MCF 10A (cell line): ENCODE measurements around the gene LCP1. TPM values are rescaled to one million over a fixed set of nuclear protein-coding genes. Genes with fewer than 3 reads are reported as not detected.
"Not testable (repeated sequence)": the region's sequence is repeated elsewhere in the genome, so short reads cannot be mapped to it uniquely, and the experiment has no call there.

Experiments used
- Bru-seq: library from RNA; stranded (reverse); fragments of 400-500 nt; gene quantifications from one replicate; lab custom pipeline; 2021; lab: Mats Ljungman, UMichigan
- BruChase-seq, 2 experiments: library from RNA; stranded (reverse); fragments of 400-500 nt; gene quantifications; one replicate each; lab custom pipeline; 2021; lab: Mats Ljungman, UMichigan
- BruUV-seq: library from RNA; stranded (reverse); fragments of 400-500 nt; replicated peaks from 2 replicates; lab custom pipeline; 2021; lab: Mats Ljungman, UMichigan
- CTCF ChIA-PET: fragments of 300-600 bp; sonication (Branson Sonifier 250); formaldehyde crosslinking; extraction: SDS; loops from one replicate; lab custom pipeline; 2021; ENCODE audit warnings: antibody characterized with exemption, inconsistent platforms; lab: Yijun Ruan, JAX
- POLR2A ChIA-PET: fragments of 300-600, 350-650 bp; sonication (Branson Sonifier 250); formaldehyde crosslinking; extraction: SDS; loops from one replicate; lab custom pipeline; 2020; ENCODE audit warnings: antibody characterized with exemption, inconsistent platforms; lab: Yijun Ruan, JAX
- DNase-seq: peaks from one replicate; pipeline ENCODE4 v3.0.0-alpha.2; 2018; ENCODE audit not compliant: unreplicated experiment
- H3K27ac Mint-ChIP-seq: one replicate; pipeline ENCODE4 v1.8.0; 2022; ENCODE audit warnings: mild to moderate bottlenecking, low read depth, mixed read lengths; ENCODE audit not compliant: unreplicated experiment
- H3K27me3 Mint-ChIP-seq: one replicate; pipeline ENCODE4 v1.8.0; 2022; ENCODE audit warnings: mixed read lengths; ENCODE audit not compliant: insufficient read depth, unreplicated experiment
- H3K36me3 Mint-ChIP-seq: one replicate; pipeline ENCODE4 v1.8.0; 2022; ENCODE audit warnings: mild to moderate bottlenecking, moderate library complexity, mixed read lengths; ENCODE audit not compliant: insufficient read depth, unreplicated experiment
- H3K4me1 Mint-ChIP-seq: one replicate; pipeline ENCODE4 v1.8.0; 2022; ENCODE audit warnings: mixed read lengths; ENCODE audit not compliant: insufficient read depth, unreplicated experiment
- H3K4me3 Mint-ChIP-seq: one replicate; pipeline ENCODE4 v1.8.0; 2022; ENCODE audit warnings: mild to moderate bottlenecking, moderate library complexity, mixed read lengths; ENCODE audit not compliant: unreplicated experiment
- H3K9me3 Mint-ChIP-seq: one replicate; pipeline ENCODE4 v1.8.0; 2022; ENCODE audit warnings: mixed read lengths; ENCODE audit not compliant: unreplicated experiment
- intact Hi-C: fragments of 100-400 bp; cut with micrococcal nuclease; formaldehyde crosslinking; loops from 2 replicates; pipeline ENCODE4 v1.14.1; 2022
- long read RNA-seq: library from polyadenylated mRNA; stranded (forward); transcript quantifications from one replicate; pipeline ENCODE4 v2.0.0, GENCODE V29; 2022
- total RNA-seq: library from RNA; stranded (reverse); gene quantifications from 2 replicates; pipeline ENCODE4 v1.2.3, GENCODE V29; 2022
- TF ChIP-seq, protein P1 (sequence below): fragments of 200-600 bp; IDR thresholded peaks from one replicate; pipeline ENCODE4 v1.8.0; 2022; ENCODE audit warnings: antibody characterized with exemption, mild to moderate bottlenecking; ENCODE audit not compliant: unreplicated experiment

LCP1 gene, protein sequence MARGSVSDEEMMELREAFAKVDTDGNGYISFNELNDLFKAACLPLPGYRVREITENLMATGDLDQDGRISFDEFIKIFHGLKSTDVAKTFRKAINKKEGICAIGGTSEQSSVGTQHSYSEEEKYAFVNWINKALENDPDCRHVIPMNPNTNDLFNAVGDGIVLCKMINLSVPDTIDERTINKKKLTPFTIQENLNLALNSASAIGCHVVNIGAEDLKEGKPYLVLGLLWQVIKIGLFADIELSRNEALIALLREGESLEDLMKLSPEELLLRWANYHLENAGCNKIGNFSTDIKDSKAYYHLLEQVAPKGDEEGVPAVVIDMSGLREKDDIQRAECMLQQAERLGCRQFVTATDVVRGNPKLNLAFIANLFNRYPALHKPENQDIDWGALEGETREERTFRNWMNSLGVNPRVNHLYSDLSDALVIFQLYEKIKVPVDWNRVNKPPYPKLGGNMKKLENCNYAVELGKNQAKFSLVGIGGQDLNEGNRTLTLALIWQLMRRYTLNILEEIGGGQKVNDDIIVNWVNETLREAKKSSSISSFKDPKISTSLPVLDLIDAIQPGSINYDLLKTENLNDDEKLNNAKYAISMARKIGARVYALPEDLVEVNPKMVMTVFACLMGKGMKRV
- 0.88 and 0.89 TPM in 2 replicates for total RNA-seq
- percentile 13 among the genes with signal in this experiment for Bru-seq, nascent RNA
- percentile 12 among the genes with signal in this experiment for BruChase-seq, experiment 1, labeled RNA remaining after a 6-hour chase
- BruChase-seq, experiment 2, labeled RNA remaining after a 2-hour chase: percentile 7 among the genes with signal in this experiment
- long read RNA-seq: 0 reads

DNA sequence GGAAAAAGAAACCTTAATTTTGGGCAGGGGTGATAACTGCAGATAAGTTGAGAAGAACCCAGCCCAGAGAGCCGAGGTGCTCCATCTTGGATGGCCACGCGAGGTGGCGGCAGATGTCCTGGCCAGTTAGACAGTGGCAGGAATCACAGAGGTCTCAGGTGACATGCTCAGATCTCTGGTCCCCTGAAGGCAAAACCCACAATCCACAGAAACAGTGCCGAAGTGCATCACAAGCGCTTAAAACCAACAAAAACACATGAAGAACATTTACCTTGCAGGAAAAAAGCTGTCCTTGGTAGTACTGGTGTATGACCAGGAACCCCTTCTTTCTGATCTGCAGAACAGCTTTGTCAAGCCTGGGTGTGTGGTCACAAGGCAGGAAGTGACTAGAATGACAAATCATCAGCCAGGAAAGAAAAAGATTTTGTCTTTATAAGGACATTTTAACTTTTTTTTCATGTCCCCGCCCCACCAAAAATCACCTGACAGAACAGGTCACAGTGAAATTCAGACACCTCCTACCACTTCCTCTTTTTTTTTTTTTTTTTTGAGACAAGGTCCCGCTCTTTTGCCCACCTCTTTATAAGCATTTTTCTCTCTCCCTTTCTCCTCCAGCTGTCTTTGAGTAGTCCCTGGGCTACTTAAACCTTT lies at the start of gene LCP1:
LCP1 (minus strand) TSS at position 338 of the 651 bp plus-strand sequence. CDS start 22,515 bp downstream, outside the sequence.
- intact Hi-C loops: no loop called here
- ChIA-PET CTCF (interaction anchor here (0.5 kb wide), 1 partner anchor 507 kb away, joined by 4 read pairs; no protein-coding TSS in a partner anchor), POLR2A (no interaction called here)
- TF ChIP-seq, protein P1, sequence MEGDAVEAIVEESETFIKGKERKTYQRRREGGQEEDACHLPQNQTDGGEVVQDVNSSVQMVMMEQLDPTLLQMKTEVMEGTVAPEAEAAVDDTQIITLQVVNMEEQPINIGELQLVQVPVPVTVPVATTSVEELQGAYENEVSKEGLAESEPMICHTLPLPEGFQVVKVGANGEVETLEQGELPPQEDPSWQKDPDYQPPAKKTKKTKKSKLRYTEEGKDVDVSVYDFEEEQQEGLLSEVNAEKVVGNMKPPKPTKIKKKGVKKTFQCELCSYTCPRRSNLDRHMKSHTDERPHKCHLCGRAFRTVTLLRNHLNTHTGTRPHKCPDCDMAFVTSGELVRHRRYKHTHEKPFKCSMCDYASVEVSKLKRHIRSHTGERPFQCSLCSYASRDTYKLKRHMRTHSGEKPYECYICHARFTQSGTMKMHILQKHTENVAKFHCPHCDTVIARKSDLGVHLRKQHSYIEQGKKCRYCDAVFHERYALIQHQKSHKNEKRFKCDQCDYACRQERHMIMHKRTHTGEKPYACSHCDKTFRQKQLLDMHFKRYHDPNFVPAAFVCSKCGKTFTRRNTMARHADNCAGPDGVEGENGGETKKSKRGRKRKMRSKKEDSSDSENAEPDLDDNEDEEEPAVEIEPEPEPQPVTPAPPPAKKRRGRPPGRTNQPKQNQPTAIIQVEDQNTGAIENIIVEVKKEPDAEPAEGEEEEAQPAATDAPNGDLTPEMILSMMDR: no peak
- H3K27me3 Mint-ChIP-seq: peaks cover 24% of the 10 kb centered on the region
- H3K9me3 Mint-ChIP-seq: no peaks in the 10 kb centered on the region
- BruUV-seq: no TSS peak
- H3K36me3 Mint-ChIP-seq: no peaks in the 10 kb centered on the region
- H3K4me3 Mint-ChIP-seq: no peak within 1 kb of the TSS
- no peak within 1 kb of the TSS for H3K27ac Mint-ChIP-seq
- DNase-seq: peak; percentile 5
- no peaks in the 10 kb centered on the region for H3K4me1 Mint-ChIP-seq

DNA sequence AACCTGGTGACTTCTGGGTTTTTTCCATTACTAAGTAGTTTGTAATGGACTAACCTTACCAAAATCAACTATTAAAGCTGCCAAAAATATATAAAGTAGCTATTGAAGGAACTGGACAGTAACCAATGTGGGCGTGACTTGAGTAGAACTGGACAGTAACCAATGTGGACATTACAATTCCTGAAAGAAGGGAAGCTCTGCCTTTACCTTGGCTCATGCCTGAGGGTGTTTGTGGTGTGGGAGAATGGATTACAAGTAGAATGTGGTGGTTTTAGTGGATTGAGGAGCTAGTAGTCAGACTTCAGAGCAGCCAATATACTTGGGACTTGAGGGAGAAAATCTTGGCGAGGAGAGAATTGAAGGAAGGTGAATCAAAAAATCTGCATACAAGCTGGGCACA lies 47.3 kb upstream of the LCP1 start:
- POLR2A ChIA-PET: no interaction called here
- intact Hi-C loops: no loop called here
- H3K4me3 Mint-ChIP-seq: no peak overlapping the region
- no peaks in the 10 kb centered on the region for H3K36me3 Mint-ChIP-seq
- peaks cover 7% of the 10 kb centered on the region for H3K9me3 Mint-ChIP-seq
- no TSS peak for BruUV-seq
- no peak overlapping the region for H3K27ac Mint-ChIP-seq
- peaks cover 27% of the 10 kb centered on the region for H3K27me3 Mint-ChIP-seq
- CTCF ChIA-PET: interaction anchor here (0.5 to 0.6 kb wide), 2 partner anchors 26 to 393 kb away, joined by 3 to 4 read pairs; no protein-coding TSS in a partner anchor
- H3K4me1 Mint-ChIP-seq: no peaks in the 10 kb centered on the region
- no peak for DNase-seq
- TF ChIP-seq, protein P1: no peak

DNA sequence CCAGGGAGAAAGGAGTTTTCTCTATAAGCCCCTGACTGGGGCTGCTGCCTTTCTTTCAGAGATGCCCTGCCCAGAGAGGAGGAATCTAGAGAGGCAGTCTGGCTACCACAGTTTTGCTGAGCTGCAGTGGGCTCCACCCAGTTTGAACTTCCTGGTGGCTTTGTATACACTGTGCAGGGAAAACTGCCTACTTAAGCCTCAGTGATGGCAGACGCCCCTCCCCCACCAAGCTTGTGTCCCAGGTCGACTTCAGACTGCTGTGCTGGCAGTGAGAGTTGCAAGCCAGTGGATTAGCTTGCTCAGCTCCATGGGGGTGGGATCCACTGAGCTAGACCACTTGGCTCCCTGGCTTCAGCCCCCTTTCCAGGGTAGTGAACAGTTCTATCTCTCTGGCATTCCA lies 38.3 kb upstream of the LCP1 start:
- H3K9me3 Mint-ChIP-seq, H3K4me3 Mint-ChIP-seq, intact Hi-C loops, H3K27ac Mint-ChIP-seq, H3K36me3 Mint-ChIP-seq, H3K4me1 Mint-ChIP-seq, CTCF ChIA-PET, DNase-seq, BruUV-seq: not testable (repeated sequence)
- POLR2A ChIA-PET: interaction anchor here (0.7 kb wide), 1 partner anchor 73 kb away, joined by 3 read pairs; no protein-coding TSS in a partner anchor
- H3K27me3 Mint-ChIP-seq: peaks cover 42% of the 10 kb centered on the region

DNA sequence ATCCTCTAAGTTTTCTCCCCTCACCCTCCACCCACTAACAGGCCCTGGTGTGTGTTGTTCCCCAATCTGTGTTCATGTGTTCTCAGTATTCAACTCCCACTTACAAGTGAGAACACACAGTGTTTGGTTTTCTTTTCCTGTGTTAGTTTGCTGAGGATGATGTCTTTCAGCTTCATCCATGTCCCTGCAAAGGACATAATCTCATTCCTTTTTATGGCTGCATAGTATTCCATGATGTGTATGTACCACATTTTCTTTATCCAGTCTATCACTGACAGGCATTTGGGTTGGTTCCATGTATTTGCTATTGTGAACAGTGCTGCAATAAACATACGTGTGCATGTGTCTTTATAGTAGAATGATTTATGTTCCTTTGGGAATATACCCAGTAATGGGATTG lies 32.8 kb upstream of the LCP1 start:
- peaks cover 54% of the 10 kb centered on the region for H3K27me3 Mint-ChIP-seq
- CTCF ChIA-PET: interaction anchor here (0.6 kb wide), 1 partner anchor 646 kb away, joined by 3 read pairs; no protein-coding TSS in a partner anchor
- BruUV-seq, H3K27ac Mint-ChIP-seq, H3K9me3 Mint-ChIP-seq, H3K4me1 Mint-ChIP-seq, POLR2A ChIA-PET, H3K4me3 Mint-ChIP-seq, H3K36me3 Mint-ChIP-seq, DNase-seq, intact Hi-C loops: not testable (repeated sequence)
